WERI-Rb-1 (cell line): ENCODE measurements around the gene SERAC1.

Experiments
- DNase-seq: peaks from one replicate; pipeline ENCODE4 v3.0.0-alpha.2; 2020
- H3K27ac ChIP-seq: fragments of 250-450 bp; sonication (Bioruptor Pico); 2 replicates; pipeline ENCODE4 v1.5.1; 2020; ENCODE audit warnings: mild to moderate bottlenecking, moderate library complexity
- H3K27me3 ChIP-seq: fragments of 250-450 bp; sonication (Bioruptor Pico); 2 replicates; pipeline ENCODE4 v1.5.1; 2021; ENCODE audit warnings: mild to moderate bottlenecking, low read depth, moderate library complexity; ENCODE audit not compliant: insufficient read depth, severe bottlenecking
- H3K36me3 ChIP-seq: fragments of 250-450 bp; sonication (Bioruptor Pico); 2 replicates; pipeline ENCODE4 v1.5.1; 2020; ENCODE audit warnings: mild to moderate bottlenecking, moderate library complexity
- H3K4me3 ChIP-seq: 2 replicates; pipeline ENCODE4 v1.5.1; 2011; ENCODE audit warnings: low read depth, mild to moderate bottlenecking, control low read depth, low read length
- H3K9me3 ChIP-seq: fragments of 250-450 bp; sonication (Bioruptor Pico); 2 replicates; pipeline ENCODE4 v1.5.1; 2021; ENCODE audit warnings: mild to moderate bottlenecking, moderate library complexity; ENCODE audit not compliant: severe bottlenecking
- TF ChIP-seq, protein P1 (sequence below): IDR thresholded peaks from 2 replicates; pipeline ENCODE4 v1.5.1; 2011; ENCODE audit warnings: low read depth, mild to moderate bottlenecking, control low read depth, inconsistent platforms, low read length

SERAC1 gene

DNA sequence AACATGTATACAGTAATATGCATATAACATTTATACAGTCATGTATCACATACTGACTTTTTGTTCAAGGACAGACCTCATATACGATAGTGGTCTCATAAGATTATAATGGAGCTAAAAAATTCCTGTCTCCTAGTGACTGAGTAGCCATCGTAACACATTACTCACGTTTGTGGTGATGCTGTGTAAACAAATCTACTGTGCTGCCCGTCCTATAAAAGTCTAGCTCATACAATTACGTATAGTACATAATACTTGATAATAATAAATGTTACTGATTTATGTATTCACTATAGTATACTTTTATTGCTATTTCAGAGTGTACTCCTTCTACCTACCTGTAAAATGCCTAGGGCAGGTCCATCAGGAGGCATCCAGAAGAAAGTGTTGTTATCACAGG, 17.4 kb downstream of the SERAC1 start:
- DNase-seq: no peak
- H3K4me3 ChIP-seq: no peak overlapping the region
- no peak overlapping the region for H3K27ac ChIP-seq
- TF ChIP-seq, protein P1, sequence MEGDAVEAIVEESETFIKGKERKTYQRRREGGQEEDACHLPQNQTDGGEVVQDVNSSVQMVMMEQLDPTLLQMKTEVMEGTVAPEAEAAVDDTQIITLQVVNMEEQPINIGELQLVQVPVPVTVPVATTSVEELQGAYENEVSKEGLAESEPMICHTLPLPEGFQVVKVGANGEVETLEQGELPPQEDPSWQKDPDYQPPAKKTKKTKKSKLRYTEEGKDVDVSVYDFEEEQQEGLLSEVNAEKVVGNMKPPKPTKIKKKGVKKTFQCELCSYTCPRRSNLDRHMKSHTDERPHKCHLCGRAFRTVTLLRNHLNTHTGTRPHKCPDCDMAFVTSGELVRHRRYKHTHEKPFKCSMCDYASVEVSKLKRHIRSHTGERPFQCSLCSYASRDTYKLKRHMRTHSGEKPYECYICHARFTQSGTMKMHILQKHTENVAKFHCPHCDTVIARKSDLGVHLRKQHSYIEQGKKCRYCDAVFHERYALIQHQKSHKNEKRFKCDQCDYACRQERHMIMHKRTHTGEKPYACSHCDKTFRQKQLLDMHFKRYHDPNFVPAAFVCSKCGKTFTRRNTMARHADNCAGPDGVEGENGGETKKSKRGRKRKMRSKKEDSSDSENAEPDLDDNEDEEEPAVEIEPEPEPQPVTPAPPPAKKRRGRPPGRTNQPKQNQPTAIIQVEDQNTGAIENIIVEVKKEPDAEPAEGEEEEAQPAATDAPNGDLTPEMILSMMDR: no peak
- peaks cover 14% of the 10 kb centered on the region for H3K36me3 ChIP-seq
- H3K27me3 ChIP-seq: no peaks in the 10 kb centered on the region
- H3K9me3 ChIP-seq: no peaks in the 10 kb centered on the region

GRCh38 chr6:158149641-158150040, 18.4 kb downstream of the SERAC1 start:
- no peaks in the 10 kb centered on the region for H3K9me3 ChIP-seq
- H3K27me3 ChIP-seq: no peaks in the 10 kb centered on the region
- peaks cover 10% of the 10 kb centered on the region for H3K36me3 ChIP-seq
- H3K4me3 ChIP-seq: no peak overlapping the region
- DNase-seq: no peak
- TF ChIP-seq, protein P1: no peak
- no peak overlapping the region for H3K27ac ChIP-seq

- TF ChIP-seq, protein P1: 0 out of 2 replicates have a peak, but pooled peaks have one; percentile 31
- Histone ChIP-seq H3K36me3 (peaks cover 22% of the 10 kb centered on the region), H3K4me3 (no peak overlapping the region), H3K27ac (no peak overlapping the region), H3K27me3 (no peaks in the 10 kb centered on the region), H3K9me3 (no peaks in the 10 kb centered on the region)
- DNase-seq: no peak
Measured at GRCh38 chr6:158143700-158144099, 24.4 kb downstream of the SERAC1 start.

DNA sequence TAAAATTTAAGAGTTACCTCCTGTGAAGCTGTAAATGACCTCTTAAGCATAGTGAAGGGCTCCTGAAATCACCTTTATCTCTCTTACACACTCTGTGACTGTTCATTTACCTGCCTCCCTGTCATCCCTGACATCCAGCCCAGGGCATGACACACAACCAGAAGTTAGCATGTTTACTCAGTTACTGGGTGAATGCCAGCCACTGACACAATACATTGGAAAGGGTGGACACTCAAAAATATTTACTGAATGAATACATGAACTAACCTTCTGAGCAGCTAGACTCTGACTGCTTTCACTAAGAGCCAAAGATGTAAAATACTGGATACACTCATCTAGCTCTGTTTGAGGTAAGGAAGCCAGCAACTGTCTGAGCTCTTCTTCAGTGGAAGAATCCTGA, 25.3 kb downstream of the SERAC1 start:
- Histone ChIP-seq H3K27ac (no peak overlapping the region), H3K36me3 (peaks cover 22% of the 10 kb centered on the region), H3K9me3 (no peaks in the 10 kb centered on the region), H3K27me3 (no peaks in the 10 kb centered on the region), H3K4me3 (no peak overlapping the region)
- no peak for DNase-seq
- TF ChIP-seq, protein P1: no peak

- DNase-seq: peak; percentile 39
- Histone ChIP-seq H3K27ac (no peak overlapping the region), H3K27me3 (no peaks in the 10 kb centered on the region), H3K9me3 (no peaks in the 10 kb centered on the region), H3K36me3 (no peaks in the 10 kb centered on the region), H3K4me3 (no peak overlapping the region)
- TF ChIP-seq, protein P1: peak; percentile 57
Measured at GRCh38 chr6:158131926-158132325, 36.1 kb downstream of the SERAC1 start.

- Histone ChIP-seq H3K9me3 (peaks cover 3% of the 10 kb centered on the region), H3K27me3 (no peaks in the 10 kb centered on the region), H3K27ac (no peak overlapping the region), H3K36me3 (peaks cover 7% of the 10 kb centered on the region), H3K4me3 (no peak overlapping the region)
- TF ChIP-seq, protein P1: no peak
- DNase-seq: no peak
Measured at GRCh38 chr6:158125271-158125670, 42.8 kb downstream of the SERAC1 start.
